CD14-positive monocyte (primary cell): ENCODE data around the gene RSPO4. TPM values are rescaled to one million over a fixed set of nuclear protein-coding genes. Genes with fewer than 3 reads are reported as not detected.
A peak's percentile ranks its signal among the peaks of the same experiment; 100 is the strongest.

Experiments used
- DNase-seq, 3 donors: peaks; one replicate each; pipeline ENCODE4 v3.0.0-alpha.2; 2011 to 2022
- H2AFZ ChIP-seq: 2 replicates; pipeline ENCODE4 v1.6.0; 2012; ENCODE audit warnings: mild to moderate bottlenecking, low read depth, low read length, inconsistent platforms; ENCODE audit not compliant: insufficient read depth, poor library complexity, severe bottlenecking
- H3K27ac ChIP-seq, 2 donors: 1 replicate in 1 of 2; 2 replicates in 1 of 2; pipeline ENCODE4 v1.5.1; 2012 to 2013; ENCODE audit warnings: low read length in 2 of 2, control low read depth in 1 of 2, inconsistent platforms in 1 of 2, low read depth in 1 of 2, mild to moderate bottlenecking in 1 of 2
- H3K27me3 ChIP-seq, 2 donors: one replicate each; pipeline versions ENCODE4 v1.6.0 to v1.6.1; 2011 to 2013; ENCODE audit warnings: low read length in 2 of 2; ENCODE audit not compliant: control insufficient read depth in 2 of 2, insufficient read depth in 2 of 2
- H3K36me3 ChIP-seq, 2 donors: replicated peaks in 1 of 2; 1 replicate in 1 of 2; 2 replicates in 1 of 2; pipeline versions ENCODE4 v1.5.1 to v1.6.1; 2012 to 2013; ENCODE audit warnings: low read length in 2 of 2, control low read depth in 1 of 2, inconsistent platforms in 1 of 2, mild to moderate bottlenecking in 1 of 2; ENCODE audit not compliant: insufficient read depth in 2 of 2, control insufficient read depth in 1 of 2
- H3K4me1 ChIP-seq, 2 donors: 1 replicate in 1 of 2; 2 replicates in 1 of 2; pipeline versions ENCODE4 v1.5.1 to v1.6.1; 2012 to 2013; ENCODE audit warnings: low read length in 2 of 2, control low read depth in 1 of 2, inconsistent platforms in 1 of 2, mild to moderate bottlenecking in 1 of 2, moderate library complexity in 1 of 2; ENCODE audit not compliant: insufficient read depth in 2 of 2, control insufficient read depth in 1 of 2
- H3K4me2 ChIP-seq: replicated peaks from 2 replicates; pipeline ENCODE3; 2012; ENCODE audit warnings: low read length, moderate library complexity, mild to moderate bottlenecking; ENCODE audit not compliant: poor library complexity, severe bottlenecking; ENCODE audit errors: extremely low read depth
- H3K4me3 ChIP-seq, 3 experiments: fragments of 200-600 bp in 1 of 3; sonication (generic) in 1 of 3; replicated peaks in 1 of 3; 1 replicate in 2 of 3; 2 replicates in 1 of 3; pipeline ENCODE4 v1.5.1; 2011 to 2013; ENCODE audit warnings: low read length in 3 of 3, mild to moderate bottlenecking in 3 of 3, control low read depth in 2 of 3, low read depth in 2 of 3, inconsistent platforms in 1 of 3, moderate library complexity in 1 of 3
- H3K79me2 ChIP-seq: 2 replicates; pipeline ENCODE4 v1.6.0; 2012; ENCODE audit warnings: mild to moderate bottlenecking, control low read depth, inconsistent platforms, low read length, moderate library complexity; ENCODE audit not compliant: insufficient read depth
- H3K9ac ChIP-seq: 2 replicates; pipeline ENCODE4 v1.6.0; 2017; ENCODE audit warnings: low read length, mild to moderate bottlenecking; ENCODE audit not compliant: insufficient read depth, poor library complexity, severe bottlenecking
- H3K9me3 ChIP-seq, 2 donors: replicated peaks in 1 of 2; 1 replicate in 1 of 2; 2 replicates in 1 of 2; pipeline versions ENCODE4 v1.5.1 to v1.6.1; 2012 to 2013; ENCODE audit warnings: low read length in 2 of 2, control low read depth in 1 of 2; ENCODE audit not compliant: control insufficient read depth in 1 of 2, insufficient read depth in 1 of 2
- H4K20me1 ChIP-seq: 2 replicates; pipeline ENCODE4 v1.6.0; 2012; ENCODE audit warnings: mild to moderate bottlenecking, low read length, control low read depth, moderate library complexity; ENCODE audit not compliant: insufficient read depth
- H3K27ac Mint-ChIP-seq, 7 donors: one replicate each; pipeline ENCODE4 v1.8.0; 2020; ENCODE audit warnings: mild to moderate bottlenecking in 7 of 7, mixed read lengths in 7 of 7, moderate library complexity in 6 of 7, inconsistent platforms in 2 of 7
- H3K27me3 Mint-ChIP-seq, 3 donors: one replicate each; pipeline ENCODE4 v1.8.0; 2021 to 2022; ENCODE audit warnings: low read depth in 3 of 3, mild to moderate bottlenecking in 3 of 3, mixed read lengths in 3 of 3, moderate library complexity in 3 of 3, inconsistent platforms in 1 of 3
- H3K36me3 Mint-ChIP-seq, 2 donors: one replicate each; pipeline ENCODE4 v1.8.0; 2020; ENCODE audit warnings: mixed read lengths in 2 of 2, inconsistent platforms in 1 of 2, mild to moderate bottlenecking in 1 of 2
- H3K4me1 Mint-ChIP-seq: one replicate; pipeline ENCODE4 v1.8.0; 2020; ENCODE audit warnings: mild to moderate bottlenecking, mixed read lengths
- H3K4me3 Mint-ChIP-seq, 2 donors: one replicate each; pipeline ENCODE4 v1.8.0; 2020; ENCODE audit warnings: mild to moderate bottlenecking in 2 of 2, mixed read lengths in 2 of 2, moderate library complexity in 1 of 2
- H3K9me3 Mint-ChIP-seq, 7 donors: one replicate each; pipeline ENCODE4 v1.8.0; 2020 to 2022; ENCODE audit warnings: mixed read lengths in 7 of 7, mild to moderate bottlenecking in 6 of 7, moderate library complexity in 6 of 7, inconsistent platforms in 2 of 7
- WGBS: methylation state at CpG from one replicate; pipeline ENCODE4 v1.1.5; 2013; ENCODE audit warnings: missing lambda C conversion rate; ENCODE audit not compliant: insufficient coverage; 5-methylcytosine and 5-hydroxymethylcytosine counted together
- intact Hi-C, 2 donors: fragments of 100-400 bp; cut with micrococcal nuclease; formaldehyde crosslinking; loops; one replicate each; pipeline versions ENCODE4 v1.15.0 to v1.15.1; 2023
- polyA plus RNA-seq, 3 donors: library from polyadenylated mRNA; depleted of rRNA in 1 of 3; unstranded in 2 of 3; stranded (reverse) in 1 of 3; fragments of 300-500 nt in 2 of 3; fragments of >200 nt in 1 of 3; fragmentation: Illumina TruSeq in 2 of 3; gene quantifications; 1 replicate in 2 of 3; 2 replicates in 1 of 3; pipeline ENCODE4 v1.2.3, GENCODE V29; 2012 to 2021
- TF ChIP-seq, protein P1 (sequence below): fragments of 200-600 bp; IDR thresholded peaks from one replicate; pipeline ENCODE4 v1.8.0; 2022; ENCODE audit warnings: antibody characterized with exemption, mild to moderate bottlenecking

RSPO4 gene
- polyA plus RNA-seq, 3 donors = not detected

DNA sequence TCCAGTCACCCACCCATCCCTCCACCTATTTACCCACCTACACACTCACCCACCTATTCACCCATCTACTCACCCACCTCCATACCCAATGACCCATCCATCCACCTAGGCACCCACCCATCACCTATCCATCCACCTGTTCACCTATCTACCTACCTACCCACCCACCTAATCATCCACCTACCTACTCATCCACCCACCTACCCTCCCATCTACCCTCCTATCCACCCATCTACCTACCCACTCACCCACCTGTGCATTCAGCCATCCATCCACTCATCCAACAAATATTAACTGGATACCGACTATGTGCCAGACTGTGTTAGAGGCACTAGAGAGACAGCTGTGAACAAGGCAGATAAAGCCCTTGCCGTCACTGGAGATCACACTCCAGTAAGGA, 40.3 kb downstream of the RSPO4 start:
- H2AFZ ChIP-seq = no peak overlapping the region
- no peak overlapping the region for H3K4me3 ChIP-seq
- H3K4me2 ChIP-seq = no peak overlapping the region
- Mint-ChIP-seq H3K4me1 (no peaks in the 10 kb centered on the region), H3K36me3 (no peaks in the 10 kb centered on the region), H3K27ac (no peak overlapping the region), H3K4me3 (no peak overlapping the region), H3K9me3 (no peaks in the 10 kb centered on the region), H3K27me3 (peaks cover 7 to 22% (median 9%) of the 10 kb centered on the region in 3 donors)
- TF ChIP-seq, protein P1, sequence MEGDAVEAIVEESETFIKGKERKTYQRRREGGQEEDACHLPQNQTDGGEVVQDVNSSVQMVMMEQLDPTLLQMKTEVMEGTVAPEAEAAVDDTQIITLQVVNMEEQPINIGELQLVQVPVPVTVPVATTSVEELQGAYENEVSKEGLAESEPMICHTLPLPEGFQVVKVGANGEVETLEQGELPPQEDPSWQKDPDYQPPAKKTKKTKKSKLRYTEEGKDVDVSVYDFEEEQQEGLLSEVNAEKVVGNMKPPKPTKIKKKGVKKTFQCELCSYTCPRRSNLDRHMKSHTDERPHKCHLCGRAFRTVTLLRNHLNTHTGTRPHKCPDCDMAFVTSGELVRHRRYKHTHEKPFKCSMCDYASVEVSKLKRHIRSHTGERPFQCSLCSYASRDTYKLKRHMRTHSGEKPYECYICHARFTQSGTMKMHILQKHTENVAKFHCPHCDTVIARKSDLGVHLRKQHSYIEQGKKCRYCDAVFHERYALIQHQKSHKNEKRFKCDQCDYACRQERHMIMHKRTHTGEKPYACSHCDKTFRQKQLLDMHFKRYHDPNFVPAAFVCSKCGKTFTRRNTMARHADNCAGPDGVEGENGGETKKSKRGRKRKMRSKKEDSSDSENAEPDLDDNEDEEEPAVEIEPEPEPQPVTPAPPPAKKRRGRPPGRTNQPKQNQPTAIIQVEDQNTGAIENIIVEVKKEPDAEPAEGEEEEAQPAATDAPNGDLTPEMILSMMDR = no peak
- no peak overlapping the region for H3K9ac ChIP-seq
- no peaks in the 10 kb centered on the region for H3K27me3 ChIP-seq
- no peak for DNase-seq
- no peak overlapping the region for H3K27ac ChIP-seq
- no peaks in the 10 kb centered on the region for H3K4me1 ChIP-seq
- 100% methylated on average over 1 of the region's 2 CpGs for WGBS
- H3K36me3 ChIP-seq = no peaks in the 10 kb centered on the region
- H3K79me2 ChIP-seq = no peaks in the 10 kb centered on the region
- H4K20me1 ChIP-seq = no peaks in the 10 kb centered on the region
- intact Hi-C loops = no loop called here
- no peaks in the 10 kb centered on the region for H3K9me3 ChIP-seq

DNA sequence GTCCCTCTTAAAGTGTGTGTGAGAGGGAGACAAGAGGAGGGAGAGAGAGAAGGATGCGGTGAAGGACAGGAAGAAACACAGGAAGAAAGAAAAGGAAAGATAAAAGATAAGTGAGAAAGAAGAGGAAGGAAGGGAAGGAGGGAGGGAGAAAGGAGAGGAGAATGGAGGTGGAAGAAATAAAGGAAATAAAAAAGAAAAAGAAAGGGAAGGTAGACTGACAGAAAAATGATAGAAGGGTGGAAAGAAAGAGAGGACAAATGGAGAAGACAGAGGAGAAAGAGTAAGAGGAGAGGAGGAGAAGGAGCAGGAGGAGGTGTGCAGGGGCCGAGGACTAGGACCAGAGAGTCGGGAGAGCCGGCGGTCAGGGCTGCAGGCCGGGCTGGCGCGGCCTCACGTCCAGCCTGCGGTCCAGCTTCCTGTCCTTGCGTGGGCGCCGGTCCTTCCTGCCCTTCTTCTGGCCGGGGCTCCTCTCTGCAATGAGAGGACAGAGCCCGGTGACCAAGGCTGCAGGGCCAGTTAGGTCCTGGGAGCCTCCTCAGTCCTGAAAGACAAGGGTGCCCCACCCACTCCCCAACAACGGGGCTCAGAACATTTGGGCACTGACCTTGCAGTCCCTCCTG, 42.0 kb downstream of the RSPO4 start:
- H4K20me1 ChIP-seq = no peaks in the 10 kb centered on the region
- no peaks in the 10 kb centered on the region for H3K36me3 Mint-ChIP-seq
- H3K27me3 ChIP-seq = peaks cover 0 to 4% of the 10 kb centered on the region in 2 donors
- no peak overlapping the region for H3K4me3 ChIP-seq
- peaks cover 11 to 21% (median 15%) of the 10 kb centered on the region in 3 donors for H3K27me3 Mint-ChIP-seq
- H3K27ac ChIP-seq = no peak overlapping the region
- no peak overlapping the region for H3K4me2 ChIP-seq
- H3K36me3 ChIP-seq = no peaks in the 10 kb centered on the region
- intact Hi-C loops = loop anchor here (5.0 to 10.0 kb wide), 2 partner anchors 75 to 252 kb away; no protein-coding TSS in a partner anchor
- peaks cover 0 to 2% of the 10 kb centered on the region in 2 donors for H3K4me1 ChIP-seq
- H3K4me3 Mint-ChIP-seq = no peak overlapping the region
- TF ChIP-seq, protein P1 = no peak
- peaks cover 0 to 3% (median 0%) of the 10 kb centered on the region in 7 donors for H3K9me3 Mint-ChIP-seq
- no peaks in the 10 kb centered on the region for H3K79me2 ChIP-seq
- H2AFZ ChIP-seq = no peak overlapping the region
- no peak overlapping the region for H3K9ac ChIP-seq
- peak overlapping the region in 1 of 7 donors; percentile 5 for H3K27ac Mint-ChIP-seq
- 84% methylated on average over 14 of the region's 16 CpGs for WGBS
- peaks cover 2% of the 10 kb centered on the region for H3K4me1 Mint-ChIP-seq
- no peaks in the 10 kb centered on the region for H3K9me3 ChIP-seq
- no peak for DNase-seq
